ENCODE measurements around the gene GARNL3. TPM values are rescaled to one million over a fixed set of nuclear protein-coding genes. Genes with fewer than 3 reads are reported as not detected.

The GARNL3 gene
- total and polyA plus RNA-seq, 2 experiments from 2014 or later, result 8.7 to 21.9 TPM

DNA sequence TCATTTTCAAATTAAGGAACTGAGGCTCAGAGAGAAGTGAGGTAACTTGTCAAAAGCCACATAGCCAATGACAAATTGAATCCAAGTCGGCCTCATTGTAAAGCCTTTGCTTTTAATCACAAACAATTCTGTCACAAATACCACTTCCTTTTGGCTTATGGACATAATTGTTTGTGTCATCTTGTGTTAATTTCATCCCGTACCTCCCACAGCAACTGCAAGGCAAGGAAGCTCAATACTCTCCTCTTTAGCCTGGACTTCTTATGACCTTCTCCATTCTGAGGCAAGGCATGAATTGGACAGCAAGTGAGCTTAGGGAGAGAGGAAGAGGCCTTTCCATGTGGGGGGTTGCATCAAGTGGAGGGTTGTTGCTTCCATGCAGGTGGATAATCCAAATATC lies 70.2 kb downstream of the GARNL3 start:
- no peaks in the 10 kb centered on the region for H3K27me3 Mint-ChIP-seq (ENCODE audit: insufficient read depth, low read depth, poor library complexity)
- no peaks in the 10 kb centered on the region for H3K36me3 ChIP-seq (ENCODE audit: insufficient read depth)
- TF ChIP-seq ZNF114 (CRISPR knock-in tag; IDR thresholded peaks at IDR 0.05) (no peak), STAT1 (IDR thresholded peaks at IDR 0.05; ENCODE audit: unreplicated experiment) (no peak), NANOG (IDR thresholded peaks at IDR 0.05; ENCODE audit: borderline replicate concordance) (no peak), EZH2 (IDR thresholded peaks at IDR 0.05; ENCODE audit: low read depth, unreplicated experiment) (no peak), EZH2phosphoT487 (IDR thresholded peaks at IDR 0.05; ENCODE audit: unreplicated experiment) (no peak), CREB1 (CRISPR knock-in tag; IDR thresholded peaks at IDR 0.05; ENCODE audit: low read depth) (no peak), ZNF331 (CRISPR knock-in tag; IDR thresholded peaks at IDR 0.05; ENCODE audit: low read depth) (no peak), POLR2AphosphoS5 (IDR thresholded peaks at IDR 0.05; ENCODE audit: low read depth) (no peak), JUNB (IDR thresholded peaks at IDR 0.05; ENCODE audit: unreplicated experiment) (no peak)
- TF ChIP-seq, protein P1, sequence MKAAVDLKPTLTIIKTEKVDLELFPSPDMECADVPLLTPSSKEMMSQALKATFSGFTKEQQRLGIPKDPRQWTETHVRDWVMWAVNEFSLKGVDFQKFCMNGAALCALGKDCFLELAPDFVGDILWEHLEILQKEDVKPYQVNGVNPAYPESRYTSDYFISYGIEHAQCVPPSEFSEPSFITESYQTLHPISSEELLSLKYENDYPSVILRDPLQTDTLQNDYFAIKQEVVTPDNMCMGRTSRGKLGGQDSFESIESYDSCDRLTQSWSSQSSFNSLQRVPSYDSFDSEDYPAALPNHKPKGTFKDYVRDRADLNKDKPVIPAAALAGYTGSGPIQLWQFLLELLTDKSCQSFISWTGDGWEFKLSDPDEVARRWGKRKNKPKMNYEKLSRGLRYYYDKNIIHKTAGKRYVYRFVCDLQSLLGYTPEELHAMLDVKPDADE (IDR thresholded peaks at IDR 0.05), result no peak
- TF ChIP-seq, protein P2, sequence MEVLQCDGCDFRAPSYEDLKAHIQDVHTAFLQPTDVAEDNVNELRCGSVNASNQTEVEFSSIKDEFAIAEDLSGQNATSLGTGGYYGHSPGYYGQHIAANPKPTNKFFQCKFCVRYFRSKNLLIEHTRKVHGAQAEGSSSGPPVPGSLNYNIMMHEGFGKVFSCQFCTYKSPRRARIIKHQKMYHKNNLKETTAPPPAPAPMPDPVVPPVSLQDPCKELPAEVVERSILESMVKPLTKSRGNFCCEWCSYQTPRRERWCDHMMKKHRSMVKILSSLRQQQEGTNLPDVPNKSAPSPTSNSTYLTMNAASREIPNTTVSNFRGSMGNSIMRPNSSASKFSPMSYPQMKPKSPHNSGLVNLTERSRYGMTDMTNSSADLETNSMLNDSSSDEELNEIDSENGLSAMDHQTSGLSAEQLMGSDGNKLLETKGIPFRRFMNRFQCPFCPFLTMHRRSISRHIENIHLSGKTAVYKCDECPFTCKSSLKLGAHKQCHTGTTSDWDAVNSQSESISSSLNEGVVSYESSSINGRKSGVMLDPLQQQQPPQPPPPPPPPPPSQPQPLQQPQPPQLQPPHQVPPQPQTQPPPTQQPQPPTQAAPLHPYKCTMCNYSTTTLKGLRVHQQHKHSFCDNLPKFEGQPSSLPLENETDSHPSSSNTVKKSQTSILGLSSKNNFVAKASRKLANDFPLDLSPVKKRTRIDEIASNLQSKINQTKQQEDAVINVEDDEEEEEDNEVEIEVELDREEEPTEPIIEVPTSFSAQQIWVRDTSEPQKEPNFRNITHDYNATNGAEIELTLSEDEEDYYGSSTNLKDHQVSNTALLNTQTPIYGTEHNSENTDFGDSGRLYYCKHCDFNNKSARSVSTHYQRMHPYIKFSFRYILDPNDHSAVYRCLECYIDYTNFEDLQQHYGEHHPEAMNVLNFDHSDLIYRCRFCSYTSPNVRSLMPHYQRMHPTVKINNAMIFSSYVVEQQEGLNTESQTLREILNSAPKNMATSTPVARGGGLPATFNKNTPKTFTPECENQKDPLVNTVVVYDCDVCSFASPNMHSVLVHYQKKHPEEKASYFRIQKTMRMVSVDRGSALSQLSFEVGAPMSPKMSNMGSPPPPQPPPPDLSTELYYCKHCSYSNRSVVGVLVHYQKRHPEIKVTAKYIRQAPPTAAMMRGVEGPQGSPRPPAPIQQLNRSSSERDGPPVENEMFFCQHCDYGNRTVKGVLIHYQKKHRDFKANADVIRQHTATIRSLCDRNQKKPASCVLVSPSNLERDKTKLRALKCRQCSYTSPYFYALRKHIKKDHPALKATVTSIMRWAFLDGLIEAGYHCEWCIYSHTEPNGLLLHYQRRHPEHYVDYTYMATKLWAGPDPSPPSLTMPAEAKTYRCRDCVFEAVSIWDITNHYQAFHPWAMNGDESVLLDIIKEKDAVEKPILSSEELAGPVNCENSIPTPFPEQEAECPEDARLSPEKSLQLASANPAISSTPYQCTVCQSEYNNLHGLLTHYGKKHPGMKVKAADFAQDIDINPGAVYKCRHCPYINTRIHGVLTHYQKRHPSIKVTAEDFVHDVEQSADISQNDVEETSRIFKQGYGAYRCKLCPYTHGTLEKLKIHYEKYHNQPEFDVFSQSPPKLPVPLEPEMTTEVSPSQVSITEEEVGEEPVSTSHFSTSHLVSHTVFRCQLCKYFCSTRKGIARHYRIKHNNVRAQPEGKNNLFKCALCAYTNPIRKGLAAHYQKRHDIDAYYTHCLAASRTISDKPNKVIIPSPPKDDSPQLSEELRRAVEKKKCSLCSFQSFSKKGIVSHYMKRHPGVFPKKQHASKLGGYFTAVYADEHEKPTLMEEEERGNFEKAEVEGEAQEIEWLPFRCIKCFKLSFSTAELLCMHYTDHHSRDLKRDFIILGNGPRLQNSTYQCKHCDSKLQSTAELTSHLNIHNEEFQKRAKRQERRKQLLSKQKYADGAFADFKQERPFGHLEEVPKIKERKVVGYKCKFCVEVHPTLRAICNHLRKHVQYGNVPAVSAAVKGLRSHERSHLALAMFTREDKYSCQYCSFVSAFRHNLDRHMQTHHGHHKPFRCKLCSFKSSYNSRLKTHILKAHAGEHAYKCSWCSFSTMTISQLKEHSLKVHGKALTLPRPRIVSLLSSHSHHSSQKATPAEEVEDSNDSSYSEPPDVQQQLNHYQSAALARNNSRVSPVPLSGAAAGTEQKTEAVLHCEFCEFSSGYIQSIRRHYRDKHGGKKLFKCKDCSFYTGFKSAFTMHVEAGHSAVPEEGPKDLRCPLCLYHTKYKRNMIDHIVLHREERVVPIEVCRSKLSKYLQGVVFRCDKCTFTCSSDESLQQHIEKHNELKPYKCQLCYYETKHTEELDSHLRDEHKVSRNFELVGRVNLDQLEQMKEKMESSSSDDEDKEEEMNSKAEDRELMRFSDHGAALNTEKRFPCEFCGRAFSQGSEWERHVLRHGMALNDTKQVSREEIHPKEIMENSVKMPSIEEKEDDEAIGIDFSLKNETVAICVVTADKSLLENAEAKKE (CRISPR knock-in tag; IDR thresholded peaks at IDR 0.05), result no peak
- TF ChIP-seq, protein P3, sequence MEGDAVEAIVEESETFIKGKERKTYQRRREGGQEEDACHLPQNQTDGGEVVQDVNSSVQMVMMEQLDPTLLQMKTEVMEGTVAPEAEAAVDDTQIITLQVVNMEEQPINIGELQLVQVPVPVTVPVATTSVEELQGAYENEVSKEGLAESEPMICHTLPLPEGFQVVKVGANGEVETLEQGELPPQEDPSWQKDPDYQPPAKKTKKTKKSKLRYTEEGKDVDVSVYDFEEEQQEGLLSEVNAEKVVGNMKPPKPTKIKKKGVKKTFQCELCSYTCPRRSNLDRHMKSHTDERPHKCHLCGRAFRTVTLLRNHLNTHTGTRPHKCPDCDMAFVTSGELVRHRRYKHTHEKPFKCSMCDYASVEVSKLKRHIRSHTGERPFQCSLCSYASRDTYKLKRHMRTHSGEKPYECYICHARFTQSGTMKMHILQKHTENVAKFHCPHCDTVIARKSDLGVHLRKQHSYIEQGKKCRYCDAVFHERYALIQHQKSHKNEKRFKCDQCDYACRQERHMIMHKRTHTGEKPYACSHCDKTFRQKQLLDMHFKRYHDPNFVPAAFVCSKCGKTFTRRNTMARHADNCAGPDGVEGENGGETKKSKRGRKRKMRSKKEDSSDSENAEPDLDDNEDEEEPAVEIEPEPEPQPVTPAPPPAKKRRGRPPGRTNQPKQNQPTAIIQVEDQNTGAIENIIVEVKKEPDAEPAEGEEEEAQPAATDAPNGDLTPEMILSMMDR (conservative IDR thresholded peaks at IDR 0.05; ENCODE audit: low read depth in 2 of 2), result no peak
- TF ChIP-seq, protein P4, sequence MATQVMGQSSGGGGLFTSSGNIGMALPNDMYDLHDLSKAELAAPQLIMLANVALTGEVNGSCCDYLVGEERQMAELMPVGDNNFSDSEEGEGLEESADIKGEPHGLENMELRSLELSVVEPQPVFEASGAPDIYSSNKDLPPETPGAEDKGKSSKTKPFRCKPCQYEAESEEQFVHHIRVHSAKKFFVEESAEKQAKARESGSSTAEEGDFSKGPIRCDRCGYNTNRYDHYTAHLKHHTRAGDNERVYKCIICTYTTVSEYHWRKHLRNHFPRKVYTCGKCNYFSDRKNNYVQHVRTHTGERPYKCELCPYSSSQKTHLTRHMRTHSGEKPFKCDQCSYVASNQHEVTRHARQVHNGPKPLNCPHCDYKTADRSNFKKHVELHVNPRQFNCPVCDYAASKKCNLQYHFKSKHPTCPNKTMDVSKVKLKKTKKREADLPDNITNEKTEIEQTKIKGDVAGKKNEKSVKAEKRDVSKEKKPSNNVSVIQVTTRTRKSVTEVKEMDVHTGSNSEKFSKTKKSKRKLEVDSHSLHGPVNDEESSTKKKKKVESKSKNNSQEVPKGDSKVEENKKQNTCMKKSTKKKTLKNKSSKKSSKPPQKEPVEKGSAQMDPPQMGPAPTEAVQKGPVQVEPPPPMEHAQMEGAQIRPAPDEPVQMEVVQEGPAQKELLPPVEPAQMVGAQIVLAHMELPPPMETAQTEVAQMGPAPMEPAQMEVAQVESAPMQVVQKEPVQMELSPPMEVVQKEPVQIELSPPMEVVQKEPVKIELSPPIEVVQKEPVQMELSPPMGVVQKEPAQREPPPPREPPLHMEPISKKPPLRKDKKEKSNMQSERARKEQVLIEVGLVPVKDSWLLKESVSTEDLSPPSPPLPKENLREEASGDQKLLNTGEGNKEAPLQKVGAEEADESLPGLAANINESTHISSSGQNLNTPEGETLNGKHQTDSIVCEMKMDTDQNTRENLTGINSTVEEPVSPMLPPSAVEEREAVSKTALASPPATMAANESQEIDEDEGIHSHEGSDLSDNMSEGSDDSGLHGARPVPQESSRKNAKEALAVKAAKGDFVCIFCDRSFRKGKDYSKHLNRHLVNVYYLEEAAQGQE (IDR thresholded peaks at IDR 0.05; ENCODE audit: unreplicated experiment), result no peak
- H3K79me2 ChIP-seq (replicated peaks; ENCODE audit: insufficient read depth), result no peaks in the 10 kb centered on the region
- no peaks in the 10 kb centered on the region for H3K9me2 ChIP-seq (ENCODE audit: insufficient read depth)
- no peak overlapping the region for H2AFZ ChIP-seq
- no peak overlapping the region for H3K27ac Mint-ChIP-seq
- no peaks in the 10 kb centered on the region for H3K36me3 Mint-ChIP-seq (ENCODE audit: low read depth)
- no peaks in the 10 kb centered on the region for H3K9me3 Mint-ChIP-seq
- ATAC-seq (no peak), DNase-seq (ENCODE audit: low spot score) (no peak)
- H3K4me1 Mint-ChIP-seq, result no peaks in the 10 kb centered on the region
- H3K4me3 ChIP-seq, result no peak overlapping the region
- H3K27ac ChIP-seq (ENCODE audit: low read depth), result no peak overlapping the region
- H3K27me3 ChIP-seq (ENCODE audit: insufficient read depth), result no peaks in the 10 kb centered on the region
- H3K4me3 Mint-ChIP-seq, result no peak overlapping the region
- no peak overlapping the region for H3K4me2 ChIP-seq
- no peaks in the 10 kb centered on the region for H3F3A ChIP-seq (replicated peaks; ENCODE audit: low read depth)
- H4K20me1 ChIP-seq (replicated peaks; ENCODE audit: insufficient read depth), result no peaks in the 10 kb centered on the region; the same call in 1 of the 2 replicates
- no peaks in the 10 kb centered on the region for H3K4me1 ChIP-seq (ENCODE audit: insufficient read depth)
